GM12878 (cell line): ENCODE data around the gene GSTCD. TPM values are rescaled to one million over a fixed set of nuclear protein-coding genes. Genes with fewer than 3 reads are reported as not detected.

Experiments
- ATAC-seq: fragments of 200-7000 bp; cut with Tn5 transposase; 3 replicates; pipeline ENCODE4 v1.9.1; 2020; ENCODE audit warnings: mild to moderate bottlenecking, moderate library complexity
- BruUV-seq: library from RNA; stranded (reverse); fragments of 400-500 nt; replicated peaks from 2 replicates; lab custom pipeline; 2021; lab: Mats Ljungman, UMichigan
- CTCF ChIA-PET: fragments of 300-600 bp; sonication (Branson Sonifier 250); formaldehyde crosslinking; extraction: SDS; loops from one replicate; lab custom pipeline; 2021; ENCODE audit warnings: inconsistent platforms; lab: Yijun Ruan, JAX
- POLR2A ChIA-PET: fragments of 350-600 bp; formaldehyde crosslinking; extraction: SDS; loops from one replicate; lab custom pipeline; 2021; ENCODE audit warnings: inconsistent platforms; lab: Charles Lee
- RAD21 ChIA-PET: fragments of 300-600 bp; sonication (Branson Sonifier 250); formaldehyde crosslinking; loops from one replicate; lab custom pipeline; 2023; ENCODE audit warnings: antibody characterized with exemption; ENCODE audit not compliant: unreplicated experiment; lab: Charles Lee
- SMC1A ChIA-PET: fragments of 300-600 bp; sonication (Branson Sonifier 250); formaldehyde crosslinking; loops from one replicate; lab custom pipeline; 2023; ENCODE audit not compliant: unreplicated experiment, uncharacterized antibody; lab: Charles Lee
- DNase-seq: peaks from one replicate; pipeline ENCODE4 v3.0.0-alpha.2; 2011; ENCODE audit warnings: low read depth, low spot score
- FAIRE-seq: peaks from 3 replicates; lab custom pipeline; 2011; peaks lifted over from hg19 to GRCh38; lab: Jason Lieb, UNC
- H2AFZ ChIP-seq: 2 replicates; pipeline ENCODE4 v1.6.0; 2011; ENCODE audit warnings: low read depth, low read length, control low read depth; ENCODE audit not compliant: control insufficient read depth
- H3K27ac ChIP-seq: 2 replicates; pipeline ENCODE4 v1.5.1; 2011; ENCODE audit warnings: control low read depth; ENCODE audit not compliant: control insufficient read depth, insufficient read depth
- H3K27me3 ChIP-seq, 2 experiments: replicated peaks in 1 of 2; 2 replicates each; pipeline versions ENCODE4 v1.6.0 to v1.6.1; 2011; ENCODE audit warnings: low read length in 1 of 2; ENCODE audit not compliant: control insufficient read depth in 2 of 2, insufficient read depth in 2 of 2
- H3K36me3 ChIP-seq, 2 experiments: 2 replicates each; pipeline ENCODE4 v1.5.1; 2011; ENCODE audit warnings: low read length in 1 of 2; ENCODE audit not compliant: control insufficient read depth in 2 of 2, insufficient read depth in 2 of 2
- H3K4me1 ChIP-seq: 2 replicates; pipeline ENCODE4 v1.6.1; 2011; ENCODE audit warnings: mild to moderate bottlenecking, low read length, moderate library complexity, mixed read lengths; ENCODE audit not compliant: control insufficient read depth, insufficient read depth
- H3K4me2 ChIP-seq: 2 replicates; pipeline ENCODE4 v1.6.0; 2011; ENCODE audit warnings: control low read depth; ENCODE audit not compliant: control insufficient read depth, insufficient read depth
- H3K4me3 ChIP-seq: fragments of 200-600 bp; sonication (generic); 2 replicates; pipeline ENCODE4 v1.5.1; 2016
- H3K79me2 ChIP-seq: 2 replicates; pipeline ENCODE4 v1.6.0; 2011; ENCODE audit warnings: low read length; ENCODE audit not compliant: control insufficient read depth, insufficient read depth
- H3K9ac ChIP-seq: 2 replicates; pipeline ENCODE4 v1.8.0; 2011; ENCODE audit warnings: low read length, control low read depth, mixed read lengths; ENCODE audit not compliant: control insufficient read depth, insufficient read depth
- H3K9me3 ChIP-seq: replicated peaks from 3 replicates; pipeline ENCODE4 v1.5.1; 2011; ENCODE audit warnings: mild to moderate bottlenecking, low read length; ENCODE audit not compliant: control insufficient read depth, insufficient read depth
- H4K20me1 ChIP-seq: 2 replicates; pipeline ENCODE4 v1.6.0; 2011; ENCODE audit not compliant: control insufficient read depth, insufficient read depth
- CHD1 ChIP-seq: IDR thresholded peaks from 2 replicates; pipeline ENCODE4 v1.6.1; 2012; ENCODE audit warnings: low read depth, low read length, improper control_type of control experiment
- IRF4 ChIP-seq: IDR thresholded peaks from 2 replicates; pipeline ENCODE4 v1.6.1; 2011; ENCODE audit warnings: low read depth, low read length
- KAT2A ChIP-seq: conservative IDR thresholded peaks from 2 replicates; pipeline ENCODE4 v1.6.1; 2011; ENCODE audit warnings: low read depth, low read length; ENCODE audit not compliant: control insufficient read depth
- MTA2 ChIP-seq: fragments of 450-650 bp; IDR thresholded peaks from 2 replicates; pipeline ENCODE4 v1.6.1; 2016; ENCODE audit warnings: low read depth, mild to moderate bottlenecking, moderate library complexity
- PAX5 ChIP-seq: IDR thresholded peaks from 2 replicates; pipeline ENCODE4 v1.6.1; 2011; ENCODE audit warnings: low read depth, low read length, borderline replicate concordance
- WGBS: methylation state at CpG from one replicate; pipeline ENCODE4 v1.1.6; 2016; ENCODE audit warnings: low lambda C conversion rate; ENCODE audit not compliant: insufficient replicate concordance, insufficient coverage; ENCODE audit errors: missing lambda C conversion rate; 5-methylcytosine and 5-hydroxymethylcytosine counted together
- in situ Hi-C: fragments of 300-500 bp; cut with MboI; formaldehyde crosslinking; loops from 9 replicates; pipeline ENCODE4 v1.14.3; 2018; ENCODE audit warnings: mixed read lengths
- intact Hi-C: fragments of 100-400 bp; cut with micrococcal nuclease; formaldehyde crosslinking; loops from one replicate; pipeline ENCODE4 v1.14.2; 2022; ENCODE audit not compliant: unreplicated experiment
- polyA plus RNA-seq, 11 experiments: library from polyadenylated mRNA; depleted of rRNA in 4 of 11; unstranded in 6 of 11; stranded (reverse) in 5 of 11; fragments of >200 nt; fragmentation: Nextera tagmentation in 4 of 11; fragmentation: Illumina TruSeq in 1 of 11; extraction: Ambion mirVana in 4 of 11; extraction: Trizol in 1 of 11; gene quantifications; 1 replicate in 1 of 11; 2 replicates in 10 of 11; pipeline versions ENCODE4 v1.2.1 to v1.2.3, GENCODE V29; 2011 to 2016; ENCODE audit warnings: inconsistent platforms in 2 of 11, missing spikeins in 2 of 11, low read depth in 1 of 11
- total RNA-seq, 4 experiments: library from RNA; depleted of rRNA in 3 of 4; stranded (reverse); fragments of >200 nt in 3 of 4; fragmentation: Illumina TruSeq in 1 of 4; extraction: Trizol in 1 of 4; gene quantifications; 2 replicates each; pipeline versions ENCODE4 v1.2.1 to v1.2.3, GENCODE V29; 2013 to 2021
- TF ChIP-seq, protein P1 (sequence below): fragments of 450-650 bp; formaldehyde crosslinking; IDR thresholded peaks from 2 replicates; pipeline ENCODE4 v1.4.0; 2020; ENCODE audit warnings: mild to moderate bottlenecking, moderate library complexity
- TF ChIP-seq, protein P2 (sequence below): fragments of 450-650 bp; IDR thresholded peaks from 2 replicates; pipeline ENCODE4 v1.6.1; 2016; ENCODE audit warnings: mild to moderate bottlenecking
- TF ChIP-seq, protein P3 (sequence below): fragments of 450-650 bp; IDR thresholded peaks from 2 replicates; pipeline ENCODE4 v1.6.1; 2017; ENCODE audit warnings: antibody characterized with exemption, mild to moderate bottlenecking, moderate library complexity
- TF ChIP-seq, protein P4 (sequence below): IDR thresholded peaks from 2 replicates; pipeline ENCODE4 v1.6.1; 2012; ENCODE audit warnings: low read depth, low read length, improper control_type of control experiment

The GSTCD gene
- total and polyA plus RNA-seq, 10 of the 15 experiments (the other 5 are each of a cell fraction or from before 2014, with no cell fraction given), result 4.3 to 28.4 (median 14.1) TPM

DNA sequence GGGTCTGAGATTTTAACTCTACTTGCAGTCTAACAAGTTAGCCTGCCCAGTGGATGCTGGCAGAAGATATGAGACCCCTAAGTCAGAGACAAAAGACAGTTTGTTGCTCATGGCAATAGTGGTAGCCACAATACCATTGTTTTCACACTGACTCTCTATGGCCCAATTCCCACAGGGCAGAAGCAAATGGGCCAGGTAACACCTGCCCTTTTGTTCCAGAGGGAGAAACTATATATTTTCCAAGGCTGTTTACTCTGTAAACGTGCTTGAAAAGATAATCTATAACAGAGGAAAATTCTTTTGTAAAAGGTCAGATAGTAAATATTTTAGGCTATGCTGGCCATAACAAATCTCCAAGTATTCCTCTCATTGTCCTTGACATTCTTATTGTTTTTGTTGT lies 129.5 kb downstream of the GSTCD start:
- POLR2A ChIA-PET, result no interaction called here
- H3K4me3 ChIP-seq, result no peak overlapping the region
- in situ Hi-C loops (no loop called here), intact Hi-C loops (no loop called here)
- peaks cover 0 to 1% of the 10 kb centered on the region in 2 experiments; a peak in 2 of 4 replicates for H3K36me3 ChIP-seq
- no peak for TF ChIP-seq CHD1
- TF ChIP-seq, protein P1, sequence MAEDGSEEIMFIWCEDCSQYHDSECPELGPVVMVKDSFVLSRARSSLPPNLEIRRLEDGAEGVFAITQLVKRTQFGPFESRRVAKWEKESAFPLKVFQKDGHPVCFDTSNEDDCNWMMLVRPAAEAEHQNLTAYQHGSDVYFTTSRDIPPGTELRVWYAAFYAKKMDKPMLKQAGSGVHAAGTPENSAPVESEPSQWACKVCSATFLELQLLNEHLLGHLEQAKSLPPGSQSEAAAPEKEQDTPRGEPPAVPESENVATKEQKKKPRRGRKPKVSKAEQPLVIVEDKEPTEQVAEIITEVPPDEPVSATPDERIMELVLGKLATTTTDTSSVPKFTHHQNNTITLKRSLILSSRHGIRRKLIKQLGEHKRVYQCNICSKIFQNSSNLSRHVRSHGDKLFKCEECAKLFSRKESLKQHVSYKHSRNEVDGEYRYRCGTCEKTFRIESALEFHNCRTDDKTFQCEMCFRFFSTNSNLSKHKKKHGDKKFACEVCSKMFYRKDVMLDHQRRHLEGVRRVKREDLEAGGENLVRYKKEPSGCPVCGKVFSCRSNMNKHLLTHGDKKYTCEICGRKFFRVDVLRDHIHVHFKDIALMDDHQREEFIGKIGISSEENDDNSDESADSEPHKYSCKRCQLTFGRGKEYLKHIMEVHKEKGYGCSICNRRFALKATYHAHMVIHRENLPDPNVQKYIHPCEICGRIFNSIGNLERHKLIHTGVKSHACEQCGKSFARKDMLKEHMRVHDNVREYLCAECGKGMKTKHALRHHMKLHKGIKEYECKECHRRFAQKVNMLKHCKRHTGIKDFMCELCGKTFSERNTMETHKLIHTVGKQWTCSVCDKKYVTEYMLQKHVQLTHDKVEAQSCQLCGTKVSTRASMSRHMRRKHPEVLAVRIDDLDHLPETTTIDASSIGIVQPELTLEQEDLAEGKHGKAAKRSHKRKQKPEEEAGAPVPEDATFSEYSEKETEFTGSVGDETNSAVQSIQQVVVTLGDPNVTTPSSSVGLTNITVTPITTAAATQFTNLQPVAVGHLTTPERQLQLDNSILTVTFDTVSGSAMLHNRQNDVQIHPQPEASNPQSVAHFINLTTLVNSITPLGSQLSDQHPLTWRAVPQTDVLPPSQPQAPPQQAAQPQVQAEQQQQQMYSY (CRISPR knock-in tag), result no peak
- TF ChIP-seq MTA2, result no peak
- TF ChIP-seq IRF4, result no peak
- TF ChIP-seq, protein P2, sequence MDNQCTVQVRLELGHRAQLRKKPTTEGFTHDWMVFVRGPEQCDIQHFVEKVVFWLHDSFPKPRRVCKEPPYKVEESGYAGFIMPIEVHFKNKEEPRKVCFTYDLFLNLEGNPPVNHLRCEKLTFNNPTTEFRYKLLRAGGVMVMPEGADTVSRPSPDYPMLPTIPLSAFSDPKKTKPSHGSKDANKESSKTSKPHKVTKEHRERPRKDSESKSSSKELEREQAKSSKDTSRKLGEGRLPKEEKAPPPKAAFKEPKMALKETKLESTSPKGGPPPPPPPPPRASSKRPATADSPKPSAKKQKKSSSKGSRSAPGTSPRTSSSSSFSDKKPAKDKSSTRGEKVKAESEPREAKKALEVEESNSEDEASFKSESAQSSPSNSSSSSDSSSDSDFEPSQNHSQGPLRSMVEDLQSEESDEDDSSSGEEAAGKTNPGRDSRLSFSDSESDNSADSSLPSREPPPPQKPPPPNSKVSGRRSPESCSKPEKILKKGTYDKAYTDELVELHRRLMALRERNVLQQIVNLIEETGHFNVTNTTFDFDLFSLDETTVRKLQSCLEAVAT, result no peak
- TF ChIP-seq, protein P3, sequence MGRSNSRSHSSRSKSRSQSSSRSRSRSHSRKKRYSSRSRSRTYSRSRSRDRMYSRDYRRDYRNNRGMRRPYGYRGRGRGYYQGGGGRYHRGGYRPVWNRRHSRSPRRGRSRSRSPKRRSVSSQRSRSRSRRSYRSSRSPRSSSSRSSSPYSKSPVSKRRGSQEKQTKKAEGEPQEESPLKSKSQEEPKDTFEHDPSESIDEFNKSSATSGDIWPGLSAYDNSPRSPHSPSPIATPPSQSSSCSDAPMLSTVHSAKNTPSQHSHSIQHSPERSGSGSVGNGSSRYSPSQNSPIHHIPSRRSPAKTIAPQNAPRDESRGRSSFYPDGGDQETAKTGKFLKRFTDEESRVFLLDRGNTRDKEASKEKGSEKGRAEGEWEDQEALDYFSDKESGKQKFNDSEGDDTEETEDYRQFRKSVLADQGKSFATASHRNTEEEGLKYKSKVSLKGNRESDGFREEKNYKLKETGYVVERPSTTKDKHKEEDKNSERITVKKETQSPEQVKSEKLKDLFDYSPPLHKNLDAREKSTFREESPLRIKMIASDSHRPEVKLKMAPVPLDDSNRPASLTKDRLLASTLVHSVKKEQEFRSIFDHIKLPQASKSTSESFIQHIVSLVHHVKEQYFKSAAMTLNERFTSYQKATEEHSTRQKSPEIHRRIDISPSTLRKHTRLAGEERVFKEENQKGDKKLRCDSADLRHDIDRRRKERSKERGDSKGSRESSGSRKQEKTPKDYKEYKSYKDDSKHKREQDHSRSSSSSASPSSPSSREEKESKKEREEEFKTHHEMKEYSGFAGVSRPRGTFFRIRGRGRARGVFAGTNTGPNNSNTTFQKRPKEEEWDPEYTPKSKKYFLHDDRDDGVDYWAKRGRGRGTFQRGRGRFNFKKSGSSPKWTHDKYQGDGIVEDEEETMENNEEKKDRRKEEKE, result no peak
- TF ChIP-seq PAX5, result no peak
- no peak for TF ChIP-seq KAT2A
- TF ChIP-seq, protein P4, sequence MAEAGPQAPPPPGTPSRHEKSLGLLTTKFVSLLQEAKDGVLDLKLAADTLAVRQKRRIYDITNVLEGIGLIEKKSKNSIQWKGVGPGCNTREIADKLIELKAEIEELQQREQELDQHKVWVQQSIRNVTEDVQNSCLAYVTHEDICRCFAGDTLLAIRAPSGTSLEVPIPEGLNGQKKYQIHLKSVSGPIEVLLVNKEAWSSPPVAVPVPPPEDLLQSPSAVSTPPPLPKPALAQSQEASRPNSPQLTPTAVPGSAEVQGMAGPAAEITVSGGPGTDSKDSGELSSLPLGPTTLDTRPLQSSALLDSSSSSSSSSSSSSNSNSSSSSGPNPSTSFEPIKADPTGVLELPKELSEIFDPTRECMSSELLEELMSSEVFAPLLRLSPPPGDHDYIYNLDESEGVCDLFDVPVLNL, result no peak
- H4K20me1 ChIP-seq, result no peaks in the 10 kb centered on the region
- no peak overlapping the region for H3K4me2 ChIP-seq
- CTCF ChIA-PET, result no interaction called here
- H3K9me3 ChIP-seq, result no peaks in the 10 kb centered on the region; the same call in 2 of the 3 replicates
- H3K9ac ChIP-seq, result no peak overlapping the region
- no peaks in the 10 kb centered on the region for H3K27me3 ChIP-seq
- ATAC-seq (no peak), DNase-seq (no peak), FAIRE-seq (no peak)
- H3K79me2 ChIP-seq, result no peaks in the 10 kb centered on the region
- SMC1A ChIA-PET, result no interaction called here
- no peaks in the 10 kb centered on the region for H3K4me1 ChIP-seq
- 83% methylated on average over 1 of the region's 1 CpG for WGBS
- H3K27ac ChIP-seq, result no peak overlapping the region
- no TSS peak for BruUV-seq
- no peak overlapping the region for H2AFZ ChIP-seq
- RAD21 ChIA-PET, result no interaction called here
